KBM-7 (cell line): ENCODE data around the gene AQP3.

Experiments used
- DNase-seq: peaks from one replicate; pipeline ENCODE4 v3.0.0-alpha.2; 2015
- in situ Hi-C: fragments of 300-500 bp; cut with MboI; formaldehyde crosslinking; loops from 2 replicates; pipeline ENCODE4 v1.14.3; 2020; ENCODE audit warnings: low sequenced_read_pairs, low pct_unique_long_range_greater_than_20kb, mixed read lengths

AQP3 gene

DNA sequence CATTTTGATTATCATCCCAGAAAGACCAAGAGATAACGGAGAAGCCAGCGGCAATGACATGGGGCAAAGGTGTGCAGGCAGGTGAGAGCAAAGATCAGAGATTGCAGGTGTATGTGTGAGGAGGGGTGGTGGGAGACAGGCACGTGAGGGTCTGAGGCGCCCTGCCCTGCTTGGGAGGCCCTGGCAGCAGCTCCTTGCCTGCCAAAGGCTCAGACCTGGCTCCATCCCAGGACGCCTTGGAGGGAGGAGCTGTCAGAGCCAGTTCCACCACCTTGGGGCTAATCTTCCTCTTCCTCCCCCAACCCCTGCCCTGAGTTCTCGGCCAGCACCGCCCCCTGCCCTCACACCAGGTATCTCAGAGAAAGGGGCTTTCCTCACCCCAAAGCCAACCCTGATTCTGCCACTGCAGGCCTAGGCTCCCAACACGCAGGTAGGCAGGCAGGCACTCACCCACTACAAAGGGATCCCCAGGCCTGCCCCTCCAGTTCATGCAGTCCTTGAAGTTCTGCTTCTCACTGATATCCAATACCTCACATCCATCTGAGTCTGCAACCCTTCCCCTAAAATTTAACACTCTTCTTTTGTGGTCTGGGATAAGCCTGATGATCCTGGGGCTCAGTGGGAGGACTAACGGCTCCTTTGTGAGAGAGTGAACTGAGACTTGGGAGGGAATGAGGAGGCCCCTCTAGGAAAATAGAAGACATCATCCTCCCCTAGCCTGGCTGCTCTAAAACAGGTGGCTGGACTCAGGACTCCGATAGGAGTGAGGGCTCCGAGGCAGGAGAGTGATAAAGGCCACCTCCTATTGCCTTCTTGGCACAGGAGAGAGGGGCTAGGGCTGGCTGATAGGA is 1.8 kb downstream of the AQP3 start:
- in situ Hi-C loops = no loop called here
- no peak for DNase-seq

DNA sequence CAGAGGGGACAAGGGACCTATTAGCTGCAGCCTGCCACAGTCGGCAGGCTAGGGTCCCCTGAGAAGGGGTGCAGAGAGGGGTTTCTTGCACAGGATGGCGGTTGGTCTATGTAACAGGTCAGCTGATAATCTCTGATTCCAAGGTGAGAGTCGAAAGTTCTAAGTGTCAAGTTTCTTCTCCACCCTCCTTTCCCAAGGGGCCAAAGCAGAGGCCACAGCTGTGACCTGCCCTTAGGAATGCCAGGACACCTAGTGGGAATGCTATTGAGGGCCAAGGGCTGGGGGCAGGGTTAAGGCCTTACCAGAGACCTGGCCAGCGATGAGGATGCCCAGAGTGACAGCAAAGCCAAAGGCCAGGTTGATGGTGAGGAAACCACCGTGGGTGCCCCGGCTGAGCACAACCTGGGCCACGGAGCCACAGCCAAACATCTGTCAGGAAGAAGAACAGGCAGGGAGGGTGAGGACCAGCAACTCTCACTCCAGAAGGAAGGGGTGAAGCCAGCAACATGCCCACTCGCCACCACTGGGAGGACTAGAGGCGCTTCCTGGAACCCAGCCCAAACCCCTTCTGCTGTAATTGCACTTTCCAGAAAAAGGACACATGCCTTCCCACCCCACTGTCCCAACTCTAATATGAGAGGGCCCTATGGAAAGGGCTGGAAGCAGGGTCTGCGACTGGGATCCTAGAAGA is 3.8 kb downstream of the AQP3 start:
- in situ Hi-C loops = no loop called here
- no peak for DNase-seq

DNA sequence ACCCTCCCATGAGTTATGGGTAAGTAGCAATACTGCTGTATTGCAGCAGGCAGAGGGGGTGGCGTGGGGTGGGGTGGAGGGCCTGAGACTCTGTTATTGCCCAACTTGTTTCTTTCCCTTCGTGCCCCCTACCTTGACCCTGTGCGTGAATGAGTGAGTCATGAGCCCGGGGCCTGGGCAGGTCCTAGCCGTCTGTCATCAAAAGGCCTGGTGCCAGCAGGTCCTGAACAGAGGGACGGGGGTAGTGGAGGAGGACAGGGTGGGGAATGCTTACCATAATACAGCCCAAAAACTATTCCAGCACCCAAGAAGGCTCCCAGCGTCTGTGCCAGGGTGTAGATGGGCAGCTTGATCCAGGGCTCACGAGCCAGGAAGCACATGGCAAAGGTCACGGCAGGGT is 4.3 kb downstream of the AQP3 start:
- no peak for DNase-seq

DNA sequence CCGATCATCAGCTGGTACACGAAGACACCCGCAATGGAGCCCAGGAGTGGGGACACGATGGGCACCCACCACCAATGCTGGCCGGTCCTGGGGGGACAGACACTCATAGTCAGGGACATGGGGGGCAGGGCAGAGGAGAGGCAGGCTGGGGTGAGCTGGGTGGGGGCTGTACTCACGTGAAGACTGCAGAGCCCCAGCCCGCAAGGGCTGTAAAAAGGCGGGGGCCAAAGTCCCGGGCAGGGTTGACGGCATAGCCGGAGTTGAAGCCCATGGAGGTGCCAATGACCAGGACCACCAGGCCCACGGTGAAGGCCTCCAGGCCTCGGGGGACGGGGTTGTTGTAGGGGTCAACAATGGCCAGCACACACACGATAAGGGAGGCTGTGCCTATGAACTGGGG is 5.3 kb downstream of the AQP3 start:
- DNase-seq = no peak
- in situ Hi-C loops = no loop called here

More for the DNA sequence above, 4.3 kb downstream of the AQP3 start:
- in situ Hi-C loops = no loop called here

DNA sequence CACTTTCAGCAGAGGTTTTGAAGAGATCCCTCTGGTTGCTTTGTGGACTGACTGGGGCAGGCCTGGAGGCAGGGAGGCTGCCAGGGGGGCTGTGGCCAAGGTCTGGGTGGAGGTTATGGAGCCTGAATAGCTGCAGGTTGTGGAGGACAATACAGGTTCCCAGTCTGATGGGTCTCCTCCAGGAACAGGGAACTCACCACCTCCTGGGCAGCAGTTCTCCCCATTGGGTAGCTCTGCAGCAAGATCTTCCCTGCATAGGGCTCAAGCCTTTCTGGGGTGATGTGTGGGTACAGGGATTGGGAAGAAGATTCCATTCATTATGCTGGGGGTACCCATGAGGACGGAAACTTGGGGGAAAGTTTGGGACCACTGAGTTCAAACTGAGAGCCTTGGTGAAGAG is 6.8 kb downstream of the AQP3 start:
- DNase-seq = no peak
- in situ Hi-C loops = no loop called here

DNA sequence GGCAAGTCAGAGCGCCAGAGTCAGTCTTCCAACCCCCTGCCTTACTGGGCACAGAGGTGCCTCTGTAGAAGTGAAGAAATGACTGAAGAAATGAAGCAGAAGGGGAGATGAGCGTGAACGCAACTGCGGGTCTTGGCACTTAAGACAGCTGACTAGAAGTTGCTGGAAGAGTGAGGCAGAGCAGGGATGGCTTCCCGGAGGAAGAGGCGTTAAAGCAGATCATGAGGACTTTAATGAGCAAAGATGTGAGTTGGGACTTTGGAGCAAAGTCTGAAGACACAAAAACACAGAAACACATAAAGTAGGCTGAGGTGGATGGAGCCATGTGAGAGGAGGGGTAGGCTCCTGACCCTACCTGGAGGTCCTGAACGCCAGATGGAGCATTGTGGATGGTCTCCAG is 7.2 kb downstream of the AQP3 start:
- no peak for DNase-seq
- in situ Hi-C loops = no loop called here

DNA sequence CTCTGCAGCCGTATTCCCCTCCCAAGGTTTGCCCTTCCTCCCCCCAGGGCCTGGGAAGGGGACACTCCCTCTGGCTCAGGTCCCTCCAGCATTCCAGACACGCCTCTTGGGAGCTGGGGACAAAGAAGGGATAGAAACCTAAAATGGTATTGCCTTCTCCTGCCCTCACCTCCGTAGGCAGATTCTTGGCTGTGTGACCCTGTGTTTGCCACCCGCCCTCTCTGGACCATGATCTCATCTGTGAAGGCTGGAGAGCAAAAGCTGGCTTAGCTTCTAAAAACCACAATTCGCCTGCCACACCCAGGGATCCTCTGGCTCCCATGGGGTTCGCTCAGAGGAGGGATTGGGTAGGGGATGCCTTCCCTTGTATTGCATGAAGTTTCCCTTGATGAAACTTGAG is 7.7 kb downstream of the AQP3 start:
- no peak for DNase-seq
- in situ Hi-C loops = no loop called here

DNA sequence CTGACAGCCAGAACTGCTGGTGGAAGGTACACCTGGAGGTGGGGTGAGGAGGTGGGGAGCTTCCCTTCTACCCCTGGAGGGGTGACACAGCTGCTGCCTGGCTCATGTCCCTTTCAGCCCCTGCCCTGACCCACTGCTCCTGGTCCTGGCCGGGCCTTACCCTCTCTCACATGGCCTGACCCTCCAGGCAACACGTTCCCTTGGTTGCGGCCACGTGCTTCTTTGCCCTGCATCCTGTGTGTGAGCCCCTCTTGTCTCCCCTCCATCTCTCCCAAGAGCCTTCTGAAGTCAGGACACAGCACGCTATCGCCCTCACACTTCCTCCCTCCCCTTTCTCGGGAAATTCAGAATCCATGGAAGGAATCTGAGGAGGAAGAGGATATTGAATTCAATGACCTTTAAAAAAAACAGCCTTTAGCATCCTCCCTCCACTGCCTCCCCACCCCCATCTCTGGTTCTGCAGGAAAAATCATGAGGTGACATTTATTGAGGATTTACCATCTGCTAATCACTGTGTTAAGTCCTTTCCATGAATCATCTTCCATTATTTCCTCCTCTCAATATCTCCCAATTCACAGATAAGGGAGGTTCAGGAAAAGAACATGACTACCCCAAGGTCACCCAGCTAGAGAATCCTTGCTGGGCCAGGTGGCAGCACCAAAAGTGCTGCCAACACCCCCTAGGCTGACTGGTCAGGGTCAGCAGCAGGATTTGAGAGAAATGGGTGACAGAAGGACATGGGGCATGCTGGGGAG is 8.3 kb downstream of the AQP3 start:
- in situ Hi-C loops = no loop called here
- no peak for DNase-seq

DNA sequence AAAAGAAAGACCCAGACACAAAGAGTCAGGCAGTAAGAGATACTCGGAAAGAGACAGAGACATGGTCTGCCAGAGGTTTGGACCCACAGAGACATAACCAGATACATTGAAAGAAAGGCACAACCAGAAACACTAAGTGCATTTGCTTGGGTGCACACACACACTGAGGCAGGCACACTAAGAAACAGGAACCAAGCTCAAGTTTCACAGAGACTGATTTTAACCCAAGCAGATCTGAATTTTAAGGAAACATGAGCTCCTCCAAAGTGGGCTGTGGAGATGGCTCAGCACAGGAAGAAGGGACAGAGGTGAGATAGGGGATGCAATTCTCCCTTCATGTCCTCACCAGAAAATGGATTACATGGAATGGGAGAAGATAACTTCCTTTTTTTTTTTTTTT is 9.5 kb downstream of the AQP3 start:
- in situ Hi-C loops = no loop called here
- peak; percentile 76 for DNase-seq

DNA sequence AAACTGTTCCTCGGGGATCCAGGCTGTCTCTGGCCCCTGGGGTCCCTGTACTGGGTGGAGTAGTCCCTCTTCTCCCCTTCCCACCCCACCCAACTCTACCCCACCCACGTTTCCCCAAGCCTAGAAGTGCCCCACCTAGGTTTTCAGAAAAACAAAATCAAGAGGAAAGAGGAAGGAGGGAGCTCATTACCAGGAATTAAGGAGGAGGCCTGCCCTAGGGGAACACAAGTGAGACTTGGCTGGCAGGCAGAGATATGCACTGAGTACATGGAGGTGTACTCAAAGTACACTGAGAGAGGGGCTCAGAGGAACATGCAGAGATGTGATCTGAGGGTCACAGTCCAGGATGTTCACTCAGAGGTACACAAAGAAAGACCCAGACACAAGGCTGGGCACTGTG is 10.2 kb downstream of the AQP3 start:
- no peak for DNase-seq
- in situ Hi-C loops = no loop called here

DNA sequence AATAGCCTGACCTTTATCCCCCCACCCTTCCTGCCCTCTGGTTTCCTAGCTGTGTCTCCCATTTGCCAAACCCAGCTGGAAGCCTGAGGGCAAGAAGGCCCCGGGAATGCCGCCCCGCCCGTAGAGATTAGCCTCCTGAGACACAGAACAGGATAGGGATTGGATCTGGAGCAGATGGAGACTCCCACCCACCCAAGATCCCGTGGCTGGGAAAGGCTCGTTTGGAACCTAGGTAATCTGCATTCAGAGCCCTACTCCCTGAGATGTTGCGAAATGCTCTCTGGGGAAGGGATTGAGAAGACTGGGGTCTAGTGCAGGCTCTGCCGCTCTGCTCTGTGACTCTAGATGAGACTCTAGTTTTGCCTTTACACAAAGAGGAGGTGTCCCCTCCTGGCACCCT is 10.9 kb downstream of the AQP3 start:
- DNase-seq = no peak
- in situ Hi-C loops = no loop called here

DNA sequence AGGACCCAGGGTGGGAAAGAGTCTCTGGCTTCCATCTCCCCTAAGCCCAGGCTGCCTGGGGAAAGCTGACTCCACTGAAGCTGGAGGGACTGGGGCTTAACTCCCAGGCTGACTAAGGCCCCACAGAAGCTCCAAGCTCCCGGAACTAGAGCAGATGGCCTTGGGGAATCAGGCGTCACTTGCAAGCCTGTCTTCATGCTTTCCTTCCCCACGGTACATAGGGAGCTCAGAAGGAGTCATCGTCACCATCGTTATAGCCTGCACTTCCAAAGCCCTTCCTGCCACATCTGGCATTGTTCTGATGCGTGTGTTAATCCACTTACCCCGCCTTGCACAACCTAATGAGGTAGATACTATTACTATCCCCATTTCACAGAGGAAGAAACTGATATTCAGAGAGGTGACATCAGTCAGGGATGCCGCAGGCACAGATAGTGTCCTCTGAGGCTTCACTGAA is 11.5 kb downstream of the AQP3 start:
- DNase-seq = no peak
- in situ Hi-C loops = no loop called here

DNA sequence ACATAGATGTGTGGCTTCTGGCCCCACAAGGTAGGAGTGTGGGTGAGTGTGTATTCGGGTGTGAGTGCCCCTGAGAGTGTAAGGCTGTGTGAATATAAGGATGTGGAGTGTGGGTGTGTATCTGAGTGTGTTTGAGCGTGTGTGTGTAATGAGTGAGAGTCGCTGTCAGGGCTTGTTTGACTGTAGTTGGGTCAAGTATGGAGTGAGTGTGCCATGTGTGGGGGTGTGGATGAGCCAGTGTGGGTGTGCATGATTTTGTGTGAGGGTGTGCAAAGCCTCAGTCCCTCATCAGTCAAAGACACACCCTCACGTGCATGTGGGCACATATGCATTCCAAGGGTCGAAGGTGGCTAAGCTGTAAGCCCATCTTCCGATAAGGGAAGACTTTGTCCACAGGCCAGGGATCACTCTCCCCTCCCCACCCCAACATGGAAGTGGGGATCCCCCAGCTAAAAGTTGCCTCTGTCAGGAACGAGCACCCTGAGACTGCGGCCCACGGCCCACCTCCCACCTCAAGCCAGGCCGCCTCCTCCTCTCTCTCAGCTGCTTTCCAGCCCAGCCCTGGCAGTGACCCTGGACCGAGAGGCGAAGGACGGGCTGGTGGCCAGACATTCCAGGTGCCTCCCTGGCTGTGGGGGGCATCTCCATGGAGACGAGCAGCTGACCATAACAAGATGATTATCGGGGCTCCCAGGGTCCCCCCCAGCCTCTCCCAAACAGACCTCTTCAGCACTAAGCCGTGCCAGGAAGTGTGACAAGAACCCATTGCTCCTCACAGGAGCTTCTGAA is 12.9 kb downstream of the AQP3 start:
- in situ Hi-C loops = no loop called here
- DNase-seq = no peak

DNA sequence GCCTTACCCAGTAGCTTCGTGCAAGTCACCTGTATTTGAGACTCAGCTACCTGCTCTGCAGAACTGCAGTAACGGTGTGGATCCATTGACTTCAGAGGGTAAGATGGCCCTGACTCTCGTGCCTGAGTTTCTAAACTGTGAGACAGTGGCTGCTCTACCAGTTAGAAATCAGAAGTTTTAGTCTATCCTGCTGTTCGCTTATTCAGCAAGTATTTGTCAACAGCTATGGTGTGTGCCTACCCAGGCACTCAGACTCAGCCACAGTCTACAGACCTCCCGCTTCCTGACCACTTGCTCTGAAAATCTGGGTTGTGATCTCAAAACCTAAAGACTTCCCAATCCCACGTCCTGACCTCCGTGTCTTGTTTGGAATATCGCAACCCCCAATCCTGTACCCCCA is 13.5 kb downstream of the AQP3 start:
- DNase-seq = no peak
- in situ Hi-C loops = no loop called here

DNA sequence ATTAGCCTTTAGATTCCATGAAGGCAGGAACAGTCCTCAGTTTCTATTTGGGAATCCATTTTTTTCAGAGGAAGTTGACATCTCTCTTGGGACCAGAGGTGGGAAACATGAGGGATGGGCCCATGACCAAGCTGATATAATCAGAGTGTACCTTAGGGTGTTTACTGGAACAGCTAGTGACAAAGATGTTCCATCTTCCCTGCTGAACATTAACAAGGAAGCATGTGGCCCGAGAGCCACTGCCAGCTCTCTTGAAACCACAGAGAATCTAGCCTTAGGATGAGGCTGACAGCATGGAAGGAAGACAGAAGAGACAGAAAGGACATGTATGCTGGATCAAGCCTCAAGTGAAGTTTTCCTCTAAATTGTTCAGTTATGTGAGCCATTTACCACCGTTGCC is 16.0 kb downstream of the AQP3 start:
- no peak for DNase-seq
- in situ Hi-C loops = no loop called here

DNA sequence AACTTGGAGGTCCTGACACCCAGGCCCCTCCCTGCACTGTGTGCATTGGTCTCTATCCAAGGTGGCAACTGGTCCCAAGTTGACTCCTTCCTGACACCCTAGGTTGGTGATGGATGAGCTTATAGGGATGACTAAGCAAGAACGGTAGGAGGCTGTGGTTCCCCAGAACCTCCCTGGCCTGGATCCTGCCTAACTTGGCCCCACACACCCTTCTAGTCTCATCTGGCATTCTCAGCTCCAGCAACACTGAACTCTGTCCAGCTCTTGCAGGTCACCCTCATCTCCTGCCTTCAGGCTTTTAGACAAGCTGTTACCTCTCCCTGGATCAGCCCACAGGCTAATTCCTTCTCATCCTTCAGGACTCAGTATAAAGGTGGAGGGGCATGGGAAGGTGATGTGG is 16.5 kb downstream of the AQP3 start:
- in situ Hi-C loops = no loop called here
- no peak for DNase-seq

DNA sequence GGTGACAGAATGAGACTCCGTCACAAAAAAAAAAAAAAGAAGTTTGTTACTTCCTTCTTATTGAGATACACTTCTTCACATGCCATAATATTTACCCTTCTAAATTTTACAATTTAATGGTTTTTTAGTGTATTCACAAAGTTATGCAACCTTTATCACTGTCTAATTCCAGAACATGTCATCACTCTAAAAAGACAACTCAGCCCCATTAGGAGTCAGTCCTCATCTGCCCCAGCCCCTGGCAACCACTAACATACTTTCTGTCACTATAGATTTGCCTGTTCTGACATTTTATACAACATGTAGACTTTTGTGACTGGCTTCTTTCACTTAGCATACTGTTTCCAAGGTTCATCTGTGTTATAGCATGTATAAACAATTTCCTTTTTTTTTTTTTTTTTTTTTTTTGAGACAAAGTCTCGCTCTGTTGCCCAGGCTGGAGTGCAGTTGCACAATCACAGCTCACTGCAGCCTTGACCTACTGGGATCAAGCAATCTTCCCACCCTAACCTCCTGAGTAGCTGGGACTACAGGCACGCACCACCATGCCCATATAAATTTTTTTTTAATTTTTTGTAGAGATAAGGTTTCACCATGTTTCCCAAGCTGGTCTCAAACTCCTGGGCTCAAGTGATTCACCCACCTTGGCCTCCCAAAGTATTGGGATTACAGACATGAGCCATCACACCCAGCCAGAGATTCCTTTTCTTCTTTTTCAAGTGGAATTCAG is 18.0 kb downstream of the AQP3 start:
- in situ Hi-C loops = no loop called here
- peak; percentile 41 for DNase-seq

DNA sequence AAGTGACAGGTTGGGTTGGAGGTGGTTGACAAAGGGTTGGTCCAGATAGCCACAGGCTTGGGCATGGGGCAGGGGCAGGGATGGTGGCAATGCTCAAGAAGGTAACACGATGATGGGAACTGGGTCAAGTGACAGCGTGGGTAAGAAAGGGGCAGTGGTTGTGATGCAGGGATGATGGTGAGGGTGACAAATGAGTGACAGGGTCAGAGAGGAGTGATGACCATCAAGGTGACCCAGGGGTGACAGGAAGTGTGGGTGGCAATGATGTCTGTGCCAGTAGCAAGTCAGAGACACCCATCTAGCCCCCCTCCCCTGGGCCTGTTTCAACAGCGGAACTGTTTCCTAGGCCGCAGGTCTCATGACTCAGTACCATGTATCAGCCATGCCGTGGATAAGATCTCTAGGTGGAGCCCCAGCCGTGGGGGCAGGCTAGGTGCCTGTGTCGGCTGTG is 20.5 kb downstream of the AQP3 start:
- no peak for DNase-seq
- in situ Hi-C loops = no loop called here

DNA sequence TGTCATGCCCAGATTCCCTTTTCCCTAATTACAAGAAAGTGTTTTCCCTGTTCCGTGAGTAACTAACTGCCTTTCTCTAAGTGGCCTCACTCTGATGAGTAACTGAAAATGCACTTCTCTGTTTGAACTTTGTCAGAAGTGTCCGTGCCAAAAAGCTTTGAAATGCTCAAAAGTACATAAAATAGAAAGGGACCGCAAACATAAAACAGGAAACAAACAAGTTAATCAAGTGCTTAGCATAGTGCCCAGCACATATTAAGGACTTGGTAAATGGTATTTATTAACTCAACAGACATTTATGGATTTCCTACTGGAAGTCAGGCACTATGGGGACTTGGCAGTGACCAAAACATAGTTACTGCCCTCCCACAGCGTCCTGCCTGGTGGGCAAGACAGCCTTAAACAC is 22.3 kb downstream of the AQP3 start:
- no peak for DNase-seq
- in situ Hi-C loops = no loop called here
